Fibroblast of skin of left biceps (primary cell): ENCODE results near the gene CPN2.

Experiments
- DNase-seq, 2 experiments: peaks; one replicate each; pipeline ENCODE4 v3.0.0-alpha.2; 2013; ENCODE audit warnings: low read depth in 2 of 2

The CPN2 gene, protein sequence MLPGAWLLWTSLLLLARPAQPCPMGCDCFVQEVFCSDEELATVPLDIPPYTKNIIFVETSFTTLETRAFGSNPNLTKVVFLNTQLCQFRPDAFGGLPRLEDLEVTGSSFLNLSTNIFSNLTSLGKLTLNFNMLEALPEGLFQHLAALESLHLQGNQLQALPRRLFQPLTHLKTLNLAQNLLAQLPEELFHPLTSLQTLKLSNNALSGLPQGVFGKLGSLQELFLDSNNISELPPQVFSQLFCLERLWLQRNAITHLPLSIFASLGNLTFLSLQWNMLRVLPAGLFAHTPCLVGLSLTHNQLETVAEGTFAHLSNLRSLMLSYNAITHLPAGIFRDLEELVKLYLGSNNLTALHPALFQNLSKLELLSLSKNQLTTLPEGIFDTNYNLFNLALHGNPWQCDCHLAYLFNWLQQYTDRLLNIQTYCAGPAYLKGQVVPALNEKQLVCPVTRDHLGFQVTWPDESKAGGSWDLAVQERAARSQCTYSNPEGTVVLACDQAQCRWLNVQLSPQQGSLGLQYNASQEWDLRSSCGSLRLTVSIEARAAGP

DNA sequence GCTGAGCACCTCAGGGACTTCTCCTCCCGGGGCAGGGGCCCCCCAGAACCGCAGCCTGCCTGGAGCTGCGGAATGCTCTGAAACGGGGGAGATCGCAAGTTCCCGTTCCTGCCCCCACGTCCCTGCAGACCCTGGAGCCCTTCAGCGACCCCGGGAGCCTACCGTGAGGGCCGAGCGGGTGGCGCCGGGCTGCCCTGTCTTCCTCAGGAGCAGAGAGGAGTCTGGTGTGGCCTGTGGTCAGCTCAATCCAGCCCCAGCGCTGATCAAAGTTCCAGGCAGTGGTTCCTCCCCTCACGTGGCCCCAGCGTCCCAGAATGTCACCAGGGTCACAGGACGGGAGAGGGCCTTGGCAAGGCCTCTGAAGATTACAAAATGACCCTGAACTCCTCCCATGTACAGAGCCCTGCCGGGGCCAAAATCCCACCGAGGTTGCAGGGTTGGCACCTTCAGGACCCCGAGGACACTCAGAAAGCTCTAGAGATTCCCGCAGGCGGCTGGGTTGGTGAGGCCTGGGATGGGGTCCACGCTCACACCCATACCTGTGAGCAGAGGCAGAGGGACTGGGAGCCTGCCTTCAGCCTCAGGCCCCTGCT, at the start of gene CPN2:
Gene CPN2, minus strand, starts transcription at position 249 of the 593 bp plus-strand sequence. CDS start 8,626 bp downstream, outside the sequence.
- no peak for DNase-seq

DNA sequence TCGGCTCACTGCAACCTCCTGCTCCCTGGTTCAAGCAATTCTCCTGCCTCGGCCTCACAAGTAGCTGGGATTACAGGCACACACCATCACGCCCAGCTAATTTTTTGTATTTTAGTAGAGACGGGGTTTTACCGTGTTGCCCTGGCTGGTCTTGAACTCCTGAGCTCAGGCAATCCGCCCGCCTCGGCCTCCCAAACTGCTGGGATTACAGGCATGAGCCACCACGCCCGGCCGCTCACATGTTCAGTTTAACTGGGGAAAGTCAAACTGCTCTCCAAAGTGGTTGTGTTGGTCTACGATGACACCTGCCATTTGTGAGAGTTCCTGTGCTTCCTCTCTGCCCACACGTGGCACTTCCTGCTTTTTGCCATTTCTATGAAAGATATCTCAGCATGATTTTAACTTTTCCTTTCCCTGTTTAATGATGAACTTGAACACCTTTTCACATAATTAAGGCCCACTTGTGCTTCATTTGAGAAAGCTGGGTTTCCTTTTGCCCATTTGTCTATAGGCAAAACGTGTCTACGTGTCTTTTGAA, 48.8 kb upstream of the CPN2 start:
- no peak for DNase-seq

DNA sequence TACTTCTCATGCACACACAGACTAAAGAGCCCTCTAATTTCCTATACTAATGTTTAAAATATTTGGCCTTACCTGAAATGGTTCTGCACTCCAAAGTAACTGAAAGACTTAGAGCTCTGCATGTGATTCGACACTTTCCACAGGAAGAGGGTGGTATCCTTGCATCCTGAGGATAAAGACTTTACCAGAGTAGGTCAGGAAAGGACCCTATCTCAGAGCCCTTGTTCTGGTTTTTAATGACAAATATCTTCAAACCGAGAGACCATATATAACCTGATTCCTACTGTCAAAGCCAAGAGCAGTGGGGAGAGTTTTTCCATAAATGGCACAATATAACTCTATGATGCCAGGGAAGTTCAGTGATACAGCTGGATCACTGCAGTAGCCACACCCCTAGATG, 48.0 kb upstream of the CPN2 start, which contains the start of gene GP5:
Gene GP5, minus strand, starts transcription at position 101 of the 400 bp plus-strand sequence. CDS start 984 bp downstream, outside the sequence.
- no peak for DNase-seq

DNA sequence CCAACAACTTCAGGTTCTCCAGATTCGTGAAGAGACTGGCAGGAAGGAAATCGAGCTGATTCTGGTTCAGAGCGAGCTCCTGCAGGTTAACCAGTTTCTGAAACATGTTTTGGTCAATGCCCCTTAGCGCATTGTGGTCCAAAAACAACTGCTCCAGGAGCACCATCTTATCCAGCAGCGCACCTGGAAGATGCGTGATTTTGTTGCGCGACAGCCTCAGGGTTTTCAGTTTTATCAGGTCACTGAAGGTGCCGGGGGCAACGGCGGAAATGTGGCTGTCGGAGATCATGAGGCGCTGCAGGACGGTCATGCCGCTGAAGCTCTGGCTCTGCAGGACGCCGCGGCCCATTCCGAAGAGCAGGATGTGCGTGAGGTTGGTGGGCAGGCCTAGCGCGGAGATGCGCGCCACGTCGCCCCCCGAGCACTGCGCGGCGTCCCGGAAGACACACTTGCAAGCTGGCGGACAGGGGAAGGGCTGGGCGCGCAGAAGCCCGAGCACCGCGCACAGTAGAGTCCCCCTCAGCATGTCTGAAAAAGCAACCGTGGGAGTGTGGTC, 46.7 kb upstream of the CPN2 start:
- no peak for DNase-seq

DNA sequence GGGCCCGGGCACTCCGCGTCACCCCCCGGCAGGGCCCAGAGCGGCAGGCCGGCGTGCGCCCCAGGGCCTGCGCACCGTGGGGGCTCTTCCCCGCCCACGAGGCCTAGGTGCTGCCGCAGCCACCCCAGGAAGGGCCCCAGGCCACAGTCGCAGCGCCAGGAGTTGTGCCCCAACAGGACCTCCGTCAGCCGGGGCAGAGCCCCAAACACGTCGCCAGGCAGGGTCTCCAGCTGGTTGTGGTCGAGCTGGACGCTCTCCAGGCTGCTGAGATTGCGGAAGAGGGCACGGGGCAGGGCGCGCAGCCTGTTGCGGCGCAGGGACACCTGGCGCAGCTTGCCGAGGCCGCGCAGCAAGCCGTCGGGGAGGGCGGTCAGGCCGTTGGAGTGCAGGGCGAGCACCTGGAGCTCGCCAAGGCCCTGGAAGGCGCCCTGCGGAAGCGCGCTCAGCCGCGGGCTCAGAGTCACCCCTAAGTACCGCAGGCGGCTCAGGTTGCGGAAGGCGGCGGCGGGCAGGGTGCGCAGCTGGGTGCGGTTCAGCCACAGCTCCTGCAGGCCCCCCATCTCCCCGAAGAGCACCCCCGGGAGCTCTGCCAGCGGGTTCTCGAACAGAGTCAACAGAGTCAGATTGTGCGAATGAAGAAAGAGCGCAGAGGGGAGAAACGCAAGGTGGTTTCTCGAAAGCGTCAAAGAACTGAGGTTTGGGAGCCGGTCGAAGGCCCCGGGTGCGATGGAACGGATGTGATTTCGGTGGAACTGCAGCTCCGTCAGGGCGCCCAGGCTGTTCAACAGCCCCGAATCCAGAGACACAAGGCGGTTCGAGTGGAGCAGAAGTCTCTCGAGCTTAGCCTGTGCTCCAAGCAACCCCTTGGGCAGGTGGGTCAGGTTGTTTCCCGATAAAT, 46.0 kb upstream of the CPN2 start:
- DNase-seq: no peak

DNA sequence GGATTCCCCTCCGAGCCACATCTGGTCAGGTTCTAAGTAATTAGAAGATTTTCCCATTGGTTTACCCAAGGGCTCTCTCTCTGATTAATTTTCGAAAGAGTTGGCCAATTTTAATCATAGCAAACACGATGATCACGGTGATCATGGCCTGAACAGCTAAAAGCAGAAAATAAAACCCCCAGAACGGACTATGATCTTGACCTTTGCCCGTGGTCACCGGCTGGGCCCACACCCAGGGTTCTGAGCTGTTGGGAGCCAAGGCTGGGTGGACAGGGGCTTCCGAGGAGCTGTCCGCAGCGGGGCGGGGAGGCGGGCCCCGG, 45.4 kb upstream of the CPN2 start:
- DNase-seq: no peak

DNA sequence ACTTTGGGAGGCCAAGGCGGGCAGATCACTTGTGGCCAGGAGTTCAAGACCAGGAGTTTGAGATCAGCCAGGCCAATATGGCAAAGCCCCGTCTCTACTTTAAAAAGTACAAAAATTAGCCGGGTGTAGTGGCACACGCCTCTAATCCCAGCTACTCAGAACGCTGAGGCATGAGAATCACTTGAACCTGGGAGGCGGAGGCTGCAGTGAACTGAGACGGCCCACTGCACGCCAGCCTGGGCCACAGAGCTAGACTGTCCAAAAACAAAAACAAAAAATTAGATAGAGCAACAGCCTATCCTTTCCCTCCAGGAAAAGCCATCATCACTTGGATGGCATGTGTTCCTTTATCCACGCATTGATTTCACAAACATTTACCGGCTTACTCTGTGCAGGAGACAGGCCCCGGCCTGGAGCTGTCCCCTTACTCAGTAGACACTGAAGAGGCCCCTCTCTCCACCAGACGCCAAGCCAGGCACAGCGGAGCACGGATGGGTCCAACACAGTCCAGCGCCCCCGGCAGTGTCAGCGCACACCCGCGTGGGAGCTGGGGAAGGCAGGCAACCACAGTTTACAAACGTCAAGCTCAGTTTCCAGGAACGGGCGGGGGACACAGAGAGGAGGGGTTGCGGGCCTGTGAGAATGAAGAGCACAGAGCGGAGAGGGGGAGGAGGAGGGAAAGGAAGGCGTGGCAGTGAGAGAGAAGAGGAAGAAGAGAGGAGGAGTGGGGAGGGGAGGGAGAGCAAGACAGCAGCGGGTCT, 44.8 kb upstream of the CPN2 start:
- peak; percentile 31 to 33 for DNase-seq

DNA sequence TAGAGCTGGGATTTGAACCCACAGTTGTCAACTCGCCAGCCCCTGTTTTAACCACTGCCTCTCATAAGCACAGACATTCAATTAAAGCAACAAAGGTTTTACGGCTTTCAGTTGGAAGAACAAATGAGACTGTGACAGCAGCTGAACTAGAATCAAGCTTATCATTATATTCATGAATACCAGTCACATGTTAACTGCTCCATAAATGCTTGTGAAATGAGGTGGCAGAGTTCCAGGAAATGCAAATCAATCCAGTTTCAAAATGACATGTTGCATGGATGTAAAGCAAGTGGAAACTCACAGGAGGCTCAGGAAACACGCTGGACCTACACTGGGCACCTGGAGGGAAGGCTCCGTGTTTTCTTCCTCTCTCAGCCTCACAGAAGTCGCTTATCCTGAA, 44.1 kb upstream of the CPN2 start:
- peak; percentile 35 to 38 for DNase-seq

DNA sequence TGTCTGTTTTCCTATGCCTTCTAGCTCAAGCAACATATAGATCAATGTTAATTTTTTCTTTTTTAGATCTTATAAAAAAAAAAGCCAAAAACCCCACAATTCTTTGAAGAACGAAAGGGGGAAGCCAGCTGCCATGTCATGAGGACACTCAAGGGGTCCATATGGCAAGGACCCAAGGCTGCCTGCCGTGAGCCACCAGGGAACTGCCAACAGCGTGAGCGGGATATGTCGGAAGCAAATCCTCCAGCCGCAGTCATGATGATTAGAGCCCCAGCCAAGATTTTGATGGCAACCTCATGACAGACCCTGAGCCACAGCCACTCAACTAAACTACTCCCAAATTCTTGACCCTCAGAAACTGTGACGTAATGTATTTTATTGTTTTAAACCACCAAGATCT, 41.4 kb upstream of the CPN2 start:
- DNase-seq: no peak

DNA sequence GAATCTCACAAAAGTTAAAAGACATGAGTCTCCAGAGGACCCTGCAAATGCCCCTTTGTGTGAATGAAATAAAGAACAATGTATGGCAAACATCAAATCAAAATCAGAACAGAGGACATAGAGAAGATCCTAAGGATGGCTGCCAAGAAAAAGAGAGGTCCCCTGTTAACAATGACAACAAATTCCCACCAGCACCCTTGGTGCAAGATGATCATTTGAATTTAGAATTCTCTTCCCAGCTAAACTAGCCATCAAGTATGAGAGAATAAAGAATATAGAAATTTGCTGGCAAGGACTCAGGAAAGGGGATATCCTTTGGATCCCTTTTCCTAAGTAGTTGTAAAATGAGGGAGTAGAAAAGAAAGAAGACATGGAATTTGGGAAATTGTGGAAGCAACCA, 39.7 kb upstream of the CPN2 start:
- DNase-seq: no peak

DNA sequence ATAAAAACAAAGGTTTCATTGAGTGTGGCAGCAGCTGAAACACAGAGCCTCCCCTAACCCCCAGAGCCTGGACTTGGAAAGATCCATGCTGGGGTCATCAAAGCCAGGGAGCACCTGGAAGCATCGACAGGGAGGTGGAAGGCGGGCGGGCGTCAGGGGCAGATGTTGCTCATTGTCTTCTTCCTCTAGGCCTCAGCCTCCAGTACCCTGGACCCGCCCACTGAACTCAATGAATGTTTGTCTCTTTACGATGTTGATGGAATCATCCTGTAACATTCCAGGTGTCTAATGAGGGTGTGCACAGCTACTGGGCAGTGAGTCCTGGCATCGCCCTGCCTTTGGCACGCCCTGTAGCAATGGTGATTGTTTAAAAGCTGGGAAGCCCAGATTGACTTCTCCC, 38.1 kb upstream of the CPN2 start:
- no peak for DNase-seq

DNA sequence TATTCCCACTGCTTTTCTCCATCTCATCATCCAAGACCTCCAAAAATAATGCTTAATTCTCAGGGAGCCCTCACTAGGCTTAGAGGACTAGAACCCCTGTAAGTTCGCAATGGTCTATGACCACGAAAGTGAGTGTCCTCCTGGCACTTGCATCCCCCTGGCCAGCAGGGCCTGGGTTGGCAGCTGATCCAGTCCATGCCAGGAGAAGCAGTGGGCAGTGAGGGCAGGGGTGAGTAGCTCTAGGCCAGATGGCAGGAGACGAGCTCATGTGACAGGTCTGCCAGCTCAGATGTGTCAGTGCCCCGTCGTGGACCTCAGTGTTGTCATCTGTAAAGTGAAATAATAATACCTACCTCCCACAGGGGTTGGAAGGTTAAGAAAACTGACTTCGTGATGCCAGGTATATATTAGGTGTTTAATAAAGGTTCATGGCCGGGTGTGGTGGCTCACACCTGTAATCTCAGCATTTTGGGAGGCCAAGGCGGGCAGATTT, 36.8 kb upstream of the CPN2 start:
- DNase-seq: no peak

DNA sequence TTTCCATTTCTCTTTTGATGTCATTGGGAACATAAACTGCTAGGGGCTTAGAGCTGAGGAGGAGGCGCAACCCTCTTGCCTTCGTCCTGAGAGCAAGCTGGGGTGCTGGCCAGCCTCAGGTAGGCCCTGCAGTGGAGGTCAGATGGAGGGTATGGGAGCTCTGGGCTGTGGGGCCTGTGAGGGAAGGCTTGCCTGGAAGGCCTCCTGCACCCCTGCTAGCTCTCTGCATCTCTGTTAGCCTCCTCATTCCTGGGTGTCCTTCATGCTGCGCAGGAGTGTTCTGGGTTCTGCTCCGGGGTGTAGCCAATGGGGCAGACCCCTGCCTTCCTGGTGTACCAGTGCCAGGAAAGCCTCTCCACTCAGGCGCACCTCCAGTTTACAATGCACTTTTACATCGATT, 36.1 kb upstream of the CPN2 start:
- DNase-seq: no peak

DNA sequence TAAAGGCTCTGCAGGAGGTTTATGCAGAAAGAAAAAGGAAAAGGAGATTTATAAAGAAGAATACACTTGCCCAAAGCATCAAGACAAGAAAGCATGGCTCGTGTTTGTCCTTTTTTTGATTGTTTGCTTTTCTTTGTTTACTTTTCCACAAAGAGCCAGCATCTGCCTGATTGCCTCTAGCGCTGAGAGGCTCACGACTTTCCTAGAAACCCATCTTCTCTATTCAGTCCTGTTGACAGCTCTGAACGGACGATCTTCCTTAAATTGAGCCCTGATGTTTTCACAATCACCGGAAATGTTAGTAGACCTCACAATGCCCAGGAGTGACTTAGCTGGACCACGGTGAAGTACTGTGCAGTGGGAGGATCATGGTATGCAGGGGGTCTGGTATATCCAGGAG, 35.5 kb upstream of the CPN2 start:
- no peak for DNase-seq

DNA sequence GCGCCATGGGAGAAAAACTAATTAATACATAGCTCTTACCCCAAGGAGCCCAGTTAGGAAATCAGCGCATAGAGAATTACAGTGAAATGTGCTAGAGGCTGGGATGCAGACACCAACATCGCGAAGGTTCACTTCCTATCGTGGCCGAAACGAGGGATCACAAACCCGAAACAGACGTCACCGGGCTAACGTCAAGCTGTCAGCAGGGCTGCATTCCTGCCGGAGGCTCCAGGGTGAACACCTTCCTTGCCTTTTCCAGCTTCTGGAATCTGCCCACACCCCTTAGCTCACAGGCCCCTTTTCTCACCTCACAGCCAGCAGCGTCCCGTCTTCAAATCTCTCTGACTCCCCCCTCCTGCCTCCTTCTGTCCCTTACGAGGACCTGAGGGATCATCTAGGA, 34.9 kb upstream of the CPN2 start:
- no peak for DNase-seq

DNA sequence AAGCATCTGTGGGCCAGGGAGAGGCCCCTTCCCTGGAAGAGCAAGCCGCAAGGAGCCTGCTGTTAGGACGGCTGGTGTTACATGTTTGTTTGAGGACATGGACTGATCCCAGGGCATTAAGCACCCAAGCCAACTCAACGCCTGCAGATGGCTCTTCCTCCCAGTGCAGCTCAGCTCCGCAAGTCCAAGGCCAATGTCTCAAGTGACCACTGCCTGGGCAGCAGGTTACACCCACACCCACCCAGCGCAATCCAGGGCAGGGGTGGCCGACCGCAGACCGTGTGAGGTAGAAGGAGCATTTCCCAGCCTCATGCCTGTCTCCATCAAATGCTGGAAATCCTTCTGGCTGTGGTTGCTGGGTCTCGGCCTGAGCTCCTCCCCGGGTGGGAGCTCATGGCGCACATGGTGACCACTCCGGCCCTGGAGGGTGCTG, 33.5 kb upstream of the CPN2 start:
- no peak for DNase-seq

DNA sequence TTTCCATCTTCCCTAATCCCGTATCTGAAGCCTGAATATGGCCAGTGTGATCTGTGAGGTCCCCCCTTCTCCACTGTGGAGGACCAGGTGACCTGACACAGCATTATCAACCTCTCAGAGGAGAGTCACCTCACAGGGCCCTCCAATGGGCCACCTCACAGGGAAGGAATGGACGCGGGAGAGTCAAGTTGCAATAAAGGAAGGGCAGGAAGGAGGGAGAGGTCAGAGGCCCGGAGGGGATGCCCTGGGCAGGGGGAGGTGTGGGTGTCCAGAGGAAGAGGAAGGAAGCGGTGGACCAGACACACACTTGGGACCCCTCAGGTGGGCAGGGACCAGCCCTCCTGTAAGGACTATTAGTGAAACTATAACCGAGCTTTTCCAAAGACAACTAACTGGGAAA, 33.0 kb upstream of the CPN2 start:
- no peak for DNase-seq

DNA sequence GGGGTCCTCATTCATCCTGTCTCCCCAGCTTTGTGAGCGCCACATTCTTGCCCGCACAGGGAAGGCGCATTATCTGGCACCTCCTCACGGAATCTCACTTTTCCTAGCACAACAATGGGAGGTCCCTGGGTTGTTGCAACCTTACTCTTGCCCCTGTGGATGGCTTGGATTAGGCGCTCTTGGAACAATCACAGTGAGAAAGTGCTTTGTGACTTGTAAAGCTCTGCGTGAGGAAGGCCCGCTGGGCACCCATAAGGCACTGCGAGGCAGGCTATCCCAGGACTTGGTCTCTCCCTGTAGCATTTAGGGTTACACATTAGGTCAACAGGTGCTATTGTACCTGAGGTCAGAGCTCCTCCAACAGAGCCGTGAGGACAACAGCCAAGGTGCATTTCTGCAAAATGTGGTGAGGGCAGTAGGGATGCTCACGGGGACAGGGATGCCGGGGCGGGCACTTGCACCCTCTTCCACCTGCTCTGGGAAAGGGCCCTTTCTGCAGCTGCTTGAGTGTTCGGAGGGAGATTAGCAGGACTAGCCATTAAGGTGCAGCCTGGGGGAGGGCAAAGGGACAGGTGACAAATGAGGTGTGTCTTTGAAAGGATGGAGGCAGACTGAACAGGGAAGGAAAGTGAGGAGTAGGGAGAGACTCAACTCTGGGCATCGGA, 32.3 kb upstream of the CPN2 start:
- DNase-seq: no peak

DNA sequence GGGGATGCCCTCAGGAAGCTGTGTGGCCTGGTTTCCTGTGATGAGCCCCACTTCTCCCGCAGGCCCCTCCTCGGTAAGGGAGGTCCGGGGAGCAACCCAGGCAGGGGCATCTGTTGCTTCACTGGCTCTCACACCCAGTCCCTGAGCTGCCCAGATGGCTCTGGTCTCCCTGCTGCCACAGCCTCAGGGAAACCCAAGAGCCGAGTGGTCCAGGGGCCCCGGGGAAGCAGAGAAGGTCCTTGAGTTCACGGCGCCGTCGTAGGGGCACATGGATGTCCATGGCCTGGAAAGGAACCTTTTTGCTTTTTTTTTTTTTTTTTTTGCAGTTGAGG, 31.7 kb upstream of the CPN2 start:
- DNase-seq: no peak

DNA sequence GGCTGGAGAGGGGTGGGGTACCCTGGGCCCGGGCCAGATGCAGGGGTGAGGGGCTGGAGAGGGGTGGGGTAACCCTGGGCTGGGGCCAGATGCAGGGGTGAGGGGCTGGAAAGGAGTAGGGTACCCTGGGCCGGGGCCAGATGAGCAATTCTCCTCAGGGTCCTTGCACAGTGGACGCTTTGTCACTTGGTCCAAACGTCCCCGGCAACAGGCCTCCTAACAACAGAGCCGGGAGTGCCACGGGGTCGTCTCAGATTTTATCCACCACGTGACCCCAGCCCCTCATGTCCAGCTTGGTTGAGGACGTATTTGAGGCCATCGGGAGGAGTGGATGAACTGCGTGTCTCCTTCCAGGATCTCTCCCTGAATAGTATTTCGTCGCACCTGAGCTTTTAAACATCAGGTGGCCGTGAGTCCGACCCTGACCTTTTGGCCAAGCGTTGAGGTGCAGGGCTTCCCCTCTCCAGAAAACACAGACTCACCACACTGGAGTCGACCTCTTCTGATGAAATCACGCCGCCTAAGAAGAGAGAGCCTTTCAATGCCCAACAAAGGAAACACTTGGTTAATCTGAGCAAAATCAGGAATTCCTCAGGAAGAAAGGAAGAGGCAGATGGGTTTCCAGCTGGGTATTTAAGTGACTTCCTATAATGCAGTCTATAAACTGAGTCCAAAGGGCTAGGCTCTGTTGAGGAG, 31.2 kb upstream of the CPN2 start:
- DNase-seq: no peak
